Stimulated activated CD4-positive, alpha-beta T cell treated with anti-CD3 and anti-CD28 coated beads, Interleukin-2, amount 100 ng/mL, for 4 hours (primary cell): Measurements from ENCODE around the gene SMYD3.
"Not testable (repeated sequence)": the region's sequence is repeated elsewhere in the genome, so short reads cannot be mapped to it uniquely, and the experiment has no call there.

Experiments
- DNase-seq: peaks from one replicate; pipeline ENCODE4 v3.0.0-alpha.2; 2020; ENCODE audit warnings: low read depth

Gene SMYD3

DNA sequence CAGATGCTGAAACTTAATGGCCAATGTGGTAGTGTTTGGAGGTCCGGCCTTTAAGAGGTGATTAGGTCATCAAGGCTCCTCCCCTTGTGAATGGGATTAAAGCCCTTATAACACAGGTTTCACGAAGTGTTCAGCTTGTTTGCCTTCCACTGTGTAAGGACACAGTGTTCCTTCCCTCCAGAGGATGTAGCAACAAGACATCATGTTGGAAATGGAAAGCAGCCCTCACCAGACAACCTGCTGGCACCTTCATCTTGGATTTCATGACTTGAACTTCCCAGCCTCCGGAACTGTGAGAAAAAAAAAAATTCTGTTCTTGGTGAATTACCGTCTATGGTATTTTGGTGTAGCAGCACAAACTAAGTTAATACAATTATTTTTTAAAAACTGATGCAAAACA is 738.5 kb downstream of the SMYD3 start:
- DNase-seq: no peak

DNA sequence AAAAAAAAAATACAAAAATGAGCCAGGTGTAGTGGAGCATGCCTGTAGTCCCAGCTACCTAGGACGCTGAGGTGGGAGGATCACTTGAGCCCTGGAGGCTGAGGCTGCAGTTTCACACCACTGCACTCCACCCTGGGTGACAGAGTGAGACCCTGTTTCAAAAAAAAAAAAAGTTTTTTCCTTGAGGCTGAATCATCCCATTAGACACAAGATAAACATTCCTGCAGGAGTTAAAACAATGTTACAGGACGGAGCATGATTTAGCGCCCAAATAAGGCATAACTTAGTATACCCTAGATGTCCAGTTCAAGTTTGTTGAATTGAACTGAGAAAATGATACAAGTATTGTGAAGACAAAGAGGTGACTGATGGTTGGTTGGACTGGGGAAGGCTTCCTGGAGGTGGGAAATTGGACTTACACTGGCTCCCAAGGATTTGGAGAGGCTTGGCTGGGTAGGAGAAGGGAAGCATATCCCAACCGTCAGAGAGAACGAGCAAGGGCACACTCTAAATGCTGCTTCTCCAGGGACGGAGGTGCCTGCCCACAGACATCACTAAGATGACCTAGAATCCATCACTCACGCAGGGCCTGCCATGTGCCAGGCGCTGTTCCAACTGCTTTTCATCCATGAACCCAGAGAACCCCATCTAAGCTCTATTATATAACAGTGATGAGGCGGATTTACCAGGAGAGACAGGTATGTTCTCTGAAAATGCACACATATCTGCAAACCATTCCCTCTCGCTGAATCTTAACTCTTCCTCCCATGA is 741.7 kb downstream of the SMYD3 start:
- no peak for DNase-seq

DNA sequence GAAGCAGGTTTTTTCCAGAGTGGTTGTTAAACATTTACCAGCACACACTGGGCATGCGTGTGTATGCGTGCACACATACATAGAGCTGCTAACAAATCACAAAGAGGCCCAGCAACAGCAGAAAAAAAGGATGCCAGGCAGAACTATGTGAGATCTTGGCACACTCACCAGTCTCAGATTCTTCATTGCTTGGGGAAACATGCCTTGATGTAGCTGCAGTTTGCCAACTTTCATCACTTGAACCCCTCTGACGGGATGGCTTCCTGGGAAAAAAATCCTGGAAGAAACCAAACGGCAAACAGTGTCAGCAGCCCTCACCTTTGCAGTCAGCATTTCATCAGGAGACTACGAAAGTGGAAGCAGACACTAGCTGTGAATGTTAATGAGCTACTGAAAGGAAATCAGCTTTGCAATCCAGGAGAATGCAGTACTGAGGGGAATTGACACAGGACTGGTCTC is 743.2 kb downstream of the SMYD3 start:
- no peak for DNase-seq

DNA sequence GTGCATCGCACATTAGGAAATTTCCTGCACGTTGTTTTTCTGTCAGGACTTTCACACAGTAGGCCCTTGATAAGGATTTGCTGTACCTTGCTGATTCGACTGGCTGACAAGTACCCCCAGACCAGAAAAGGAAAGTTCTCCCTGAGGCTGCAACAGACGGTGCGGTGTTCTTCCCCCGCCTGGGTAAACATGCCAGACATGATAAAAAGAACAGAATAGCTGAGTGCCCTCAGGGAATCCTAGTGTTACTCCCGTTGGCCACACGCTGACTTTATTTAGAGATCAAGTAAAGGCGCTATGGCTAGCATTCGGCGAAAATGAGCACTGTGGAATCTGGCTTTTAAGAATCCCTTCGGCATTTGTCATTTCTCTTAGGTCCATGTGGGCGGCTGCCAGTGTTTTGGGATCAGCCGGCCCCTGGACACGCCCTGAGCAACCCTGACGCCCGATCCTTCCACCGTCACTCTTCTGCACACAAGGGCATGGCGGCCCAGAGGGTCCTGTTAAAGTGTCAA is 744.6 kb downstream of the SMYD3 start:
- DNase-seq: no peak

DNA sequence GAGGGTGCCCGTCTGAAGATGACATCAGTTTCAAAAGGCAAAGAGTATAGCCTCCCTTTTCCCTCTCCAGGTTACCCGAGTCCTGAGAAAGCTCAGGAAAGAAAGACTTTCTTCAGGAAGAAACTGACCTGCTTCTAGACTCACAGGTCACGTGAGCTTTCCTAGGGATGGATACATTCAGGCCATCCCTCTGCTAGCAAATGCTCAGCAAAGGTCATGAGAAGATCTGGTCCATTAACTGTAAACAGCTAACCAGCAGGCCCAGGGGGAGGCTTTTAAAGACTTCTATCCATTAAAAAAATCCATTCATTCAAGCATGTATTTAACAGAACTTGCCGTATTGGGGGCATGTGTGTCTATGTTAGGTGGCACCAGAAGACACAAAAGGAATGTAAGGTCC is 746.8 kb downstream of the SMYD3 start:
- no peak for DNase-seq

DNA sequence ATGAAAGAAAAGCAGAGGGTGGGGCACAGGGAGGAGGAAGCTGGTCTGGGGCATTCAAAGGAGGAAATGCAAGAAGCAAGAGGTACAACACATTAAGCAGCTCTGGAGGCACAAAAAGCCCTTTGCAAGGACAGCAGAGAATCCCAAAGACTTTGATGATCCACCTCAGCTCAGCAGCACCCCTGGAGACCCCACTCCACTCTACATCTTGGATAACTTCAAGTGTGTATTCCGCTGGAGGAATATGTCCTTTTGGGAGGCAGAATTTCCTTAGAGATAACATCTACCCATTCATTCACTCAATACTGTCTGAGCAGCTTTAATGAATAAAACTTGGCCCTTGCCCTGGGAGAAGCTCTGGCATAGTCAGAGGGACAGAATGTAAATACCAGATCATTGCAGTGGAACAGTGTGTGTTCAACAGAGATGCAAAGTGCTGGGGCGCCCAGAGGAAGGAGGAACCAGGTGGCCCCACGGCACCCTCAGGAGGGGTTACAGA is 752.6 kb downstream of the SMYD3 start:
- DNase-seq: no peak

DNA sequence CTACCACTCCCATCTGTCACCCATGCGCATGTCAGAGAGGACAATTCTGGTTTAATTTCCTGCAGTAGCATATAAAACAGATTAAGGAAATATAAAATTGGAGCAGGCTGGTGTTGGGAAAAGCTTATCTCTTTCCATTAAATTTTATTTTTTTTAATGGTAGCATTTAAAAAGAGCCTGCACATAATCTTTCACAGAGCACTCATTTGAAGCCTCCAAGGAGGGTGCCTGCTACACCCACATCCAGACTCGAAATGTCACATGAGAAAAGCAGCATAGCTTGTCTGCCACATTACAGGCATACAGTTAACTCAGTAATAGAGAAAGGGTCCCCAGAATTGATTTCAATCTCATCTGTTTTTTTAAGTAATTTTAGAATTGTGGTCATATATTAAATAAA is 753.3 kb downstream of the SMYD3 start:
- DNase-seq: no peak

DNA sequence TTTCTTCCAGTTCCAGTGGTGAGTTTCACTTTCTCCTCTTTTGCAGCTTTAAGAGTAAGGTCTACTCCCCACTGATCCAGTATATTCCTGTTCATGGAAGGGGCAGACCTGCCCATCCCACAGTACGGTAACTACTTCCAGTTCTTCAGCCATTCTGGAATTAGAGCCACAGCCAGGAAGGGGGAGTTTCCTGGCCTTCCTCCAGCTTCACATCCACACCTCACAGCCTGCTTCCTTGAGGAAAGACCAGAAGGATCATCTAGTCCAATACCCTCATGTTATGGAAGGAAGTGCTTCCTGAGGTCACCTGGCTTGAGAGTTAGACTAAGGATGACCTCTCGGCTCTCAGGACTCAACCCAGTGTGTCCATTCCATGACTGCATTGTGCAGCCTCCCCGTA is 754.5 kb downstream of the SMYD3 start:
- DNase-seq: no peak

DNA sequence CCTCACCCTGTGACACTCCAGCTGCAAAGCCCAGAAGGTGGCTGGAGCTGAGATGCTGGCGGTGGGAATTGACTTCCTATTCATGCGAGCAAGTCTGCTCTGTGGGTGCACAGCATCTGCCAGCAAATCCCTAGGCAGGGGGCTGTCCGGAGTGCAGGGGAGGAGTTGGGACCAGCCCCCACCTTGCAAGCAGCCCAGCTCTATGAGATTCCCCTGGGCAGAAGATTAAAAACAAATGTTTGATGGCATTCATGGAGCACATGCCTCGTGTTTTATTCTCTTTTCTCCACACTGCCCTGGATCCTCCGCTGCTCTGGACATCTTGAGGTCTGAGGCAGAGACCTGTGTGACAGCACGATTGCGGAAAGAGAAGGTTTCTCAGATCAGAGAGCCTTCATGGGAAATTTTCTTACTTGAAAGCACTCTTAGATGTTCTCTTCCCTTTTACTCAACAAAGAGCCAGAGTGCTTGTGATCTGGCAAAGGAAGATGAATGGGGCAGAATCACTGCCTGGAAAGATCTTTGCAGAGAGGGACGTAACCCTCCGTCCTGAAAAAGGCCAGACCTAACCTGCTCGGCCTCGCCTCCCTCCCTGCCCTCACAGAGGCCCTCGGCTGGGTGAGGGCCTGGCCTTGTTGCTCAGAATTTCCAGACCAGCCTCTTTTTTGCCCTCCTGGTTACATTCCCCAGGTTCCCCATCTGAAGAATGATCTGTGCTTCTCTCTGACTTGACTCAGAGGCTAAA is 755.2 kb downstream of the SMYD3 start:
- DNase-seq: no peak

DNA sequence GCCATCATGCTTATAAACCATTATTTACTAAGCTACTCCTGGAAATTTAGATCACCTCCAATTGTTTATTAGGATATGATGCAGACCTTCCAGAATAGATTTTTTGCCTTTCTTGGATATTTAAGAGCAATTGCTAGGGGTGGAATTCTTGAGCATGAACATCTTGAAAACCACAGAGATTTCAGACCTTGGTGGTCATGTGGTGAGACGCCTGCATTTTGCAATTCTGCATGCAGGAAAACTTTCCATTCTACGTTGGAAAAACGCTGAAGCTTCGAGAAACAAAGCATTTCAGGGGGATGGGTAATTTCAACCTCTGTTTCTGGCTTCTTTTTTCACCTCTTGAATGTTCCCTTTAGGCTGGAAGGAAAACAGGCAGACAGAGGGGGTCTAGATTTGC is 756.0 kb downstream of the SMYD3 start:
- DNase-seq: no peak

DNA sequence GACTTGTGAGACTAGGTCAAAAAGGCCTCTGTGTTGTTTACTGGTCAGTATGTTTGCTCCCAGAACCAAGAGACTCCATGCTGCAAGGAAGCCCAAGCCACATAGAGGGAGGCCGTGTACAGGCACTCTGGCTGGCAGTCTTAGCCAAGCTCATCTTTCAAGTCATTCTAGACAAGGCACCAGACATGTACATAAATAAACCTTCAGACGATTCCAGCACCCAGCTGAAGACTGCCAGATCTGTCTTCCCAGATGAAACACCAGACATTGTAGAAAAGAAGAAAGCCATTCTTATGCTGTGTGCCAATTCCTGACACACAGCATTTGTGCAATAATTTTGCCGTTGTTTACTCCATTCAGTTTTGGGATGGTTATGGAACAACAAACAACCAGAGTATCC is 756.8 kb downstream of the SMYD3 start:
- DNase-seq: no peak

DNA sequence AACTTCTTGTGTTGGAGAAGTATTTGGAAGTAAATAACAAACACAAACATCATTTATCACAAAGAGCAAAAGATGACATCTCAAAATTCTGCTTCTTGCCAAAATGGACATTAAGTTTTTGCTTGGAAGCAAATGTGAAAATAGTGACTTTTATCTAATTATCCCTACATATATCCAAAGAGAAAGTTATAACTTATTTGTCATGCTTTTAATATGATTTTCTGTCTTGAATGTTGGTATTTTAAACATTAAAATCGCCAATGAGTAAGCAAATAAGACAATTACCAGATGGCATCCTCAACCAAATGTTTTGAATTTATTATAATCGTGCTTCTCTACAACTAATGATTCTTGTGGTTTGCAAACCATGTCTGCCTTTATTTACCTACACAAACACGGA is 758.0 kb downstream of the SMYD3 start:
- no peak for DNase-seq

DNA sequence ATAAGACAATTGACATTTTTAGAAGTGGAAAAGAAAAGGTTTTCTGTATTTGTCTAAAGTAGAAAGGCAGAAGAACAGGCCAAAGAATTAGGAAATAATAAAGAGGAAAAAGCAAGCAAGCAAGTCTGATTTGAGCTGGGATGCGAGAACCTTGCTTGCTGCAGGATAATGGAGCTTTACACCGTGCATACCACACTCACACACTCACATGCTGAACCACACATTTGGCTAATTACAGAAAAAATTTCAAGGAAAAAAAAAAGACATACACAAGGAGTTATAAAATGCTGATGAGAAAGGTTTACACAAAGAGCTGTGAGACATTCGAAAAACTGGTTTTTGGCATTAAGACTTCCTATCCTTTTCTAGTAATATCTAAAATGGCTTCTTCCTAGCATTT is 758.4 kb downstream of the SMYD3 start:
- DNase-seq: no peak

DNA sequence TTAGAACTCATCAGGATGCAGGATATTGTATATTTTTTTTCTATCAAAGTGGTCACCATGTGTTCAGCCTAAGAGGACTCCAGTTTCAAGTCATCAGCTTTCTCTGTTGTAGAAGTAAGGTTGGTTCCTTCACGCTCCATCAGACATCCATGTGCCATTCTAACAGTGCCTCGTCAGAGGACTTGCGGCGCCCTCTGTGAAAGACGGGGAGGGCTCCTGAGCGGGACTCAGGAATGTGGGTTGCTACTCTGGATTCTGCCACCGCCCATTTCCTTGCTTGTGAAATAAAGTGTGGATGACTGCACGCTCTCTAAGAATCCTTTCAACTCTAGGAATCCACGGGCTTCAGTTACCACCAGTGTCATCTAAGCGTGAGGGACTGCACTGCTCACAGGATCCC is 758.8 kb downstream of the SMYD3 start:
- no peak for DNase-seq

DNA sequence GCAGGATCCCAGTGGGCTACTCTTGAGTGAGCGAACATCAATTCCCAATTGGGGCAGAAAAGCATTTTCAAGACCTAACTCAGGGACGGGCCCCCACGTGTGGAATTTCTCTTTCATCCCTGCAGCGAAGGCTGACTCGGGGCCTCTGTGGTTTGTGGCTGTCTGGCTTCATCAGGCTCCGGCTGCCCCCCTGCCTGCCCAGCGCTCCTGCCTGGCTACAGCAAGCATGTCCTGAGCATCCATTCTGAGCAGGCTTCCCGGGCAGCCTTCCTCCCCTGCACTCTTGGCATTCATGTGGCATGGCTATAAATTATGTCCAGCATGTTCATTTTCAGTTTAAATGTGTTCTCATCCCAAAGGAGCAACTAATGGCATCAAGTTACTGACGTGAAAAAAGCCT is 764.2 kb downstream of the SMYD3 start:
- DNase-seq: no peak

DNA sequence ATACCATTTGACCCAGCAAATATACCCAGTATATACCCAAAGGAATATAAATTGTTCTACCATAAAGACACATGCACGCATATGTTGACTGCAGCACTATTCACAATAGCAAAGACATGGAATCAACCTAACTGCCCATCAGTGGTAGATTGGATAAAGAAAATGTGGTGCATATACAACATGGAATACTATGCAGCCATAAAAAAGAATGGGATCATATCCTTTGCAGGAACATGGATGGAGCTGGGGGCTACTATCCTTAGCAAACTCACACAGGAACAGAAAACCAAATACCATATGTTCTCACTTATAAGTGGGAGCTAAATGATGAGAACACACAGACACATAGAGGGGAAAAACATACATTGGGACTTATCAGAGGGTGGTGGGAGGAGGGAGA is 766.7 kb downstream of the SMYD3 start:
- not testable (repeated sequence) for DNase-seq

DNA sequence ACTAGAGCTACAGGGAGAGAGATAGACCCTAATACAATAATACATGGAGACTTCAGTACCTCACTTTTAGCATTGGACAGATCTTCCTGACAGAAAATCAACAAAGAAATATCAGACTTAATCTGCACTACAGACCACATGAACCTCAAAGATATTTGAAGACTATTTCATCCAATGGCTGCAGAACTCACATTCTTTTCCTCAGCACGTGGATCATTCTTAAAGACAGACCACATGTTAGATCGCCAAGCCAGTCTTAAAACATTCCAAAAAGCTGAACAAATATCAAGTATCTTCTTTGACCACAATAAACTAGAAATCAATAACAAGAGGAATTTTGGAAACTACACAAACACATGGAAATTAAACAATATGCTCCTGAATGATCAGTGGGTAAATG is 776.3 kb downstream of the SMYD3 start:
- DNase-seq: no peak

DNA sequence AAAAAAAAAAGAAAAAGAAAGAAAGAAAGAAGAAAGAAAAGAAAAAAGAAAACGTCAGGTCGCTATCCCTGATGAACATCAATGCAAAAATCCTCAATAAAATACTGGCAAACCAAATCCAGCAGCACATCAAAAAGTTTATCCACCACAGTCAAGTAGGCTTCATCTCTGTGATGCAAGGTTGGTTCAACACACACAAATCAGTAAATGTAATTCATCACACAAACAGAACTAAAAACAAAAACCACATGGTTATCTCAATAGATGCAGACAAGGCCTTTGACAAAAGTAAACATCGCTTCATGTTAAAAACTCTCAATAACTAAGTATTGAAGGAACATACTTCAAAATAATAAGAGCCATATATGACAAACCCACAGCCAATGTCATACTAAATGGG is 779.0 kb downstream of the SMYD3 start:
- not testable (repeated sequence) for DNase-seq

DNA sequence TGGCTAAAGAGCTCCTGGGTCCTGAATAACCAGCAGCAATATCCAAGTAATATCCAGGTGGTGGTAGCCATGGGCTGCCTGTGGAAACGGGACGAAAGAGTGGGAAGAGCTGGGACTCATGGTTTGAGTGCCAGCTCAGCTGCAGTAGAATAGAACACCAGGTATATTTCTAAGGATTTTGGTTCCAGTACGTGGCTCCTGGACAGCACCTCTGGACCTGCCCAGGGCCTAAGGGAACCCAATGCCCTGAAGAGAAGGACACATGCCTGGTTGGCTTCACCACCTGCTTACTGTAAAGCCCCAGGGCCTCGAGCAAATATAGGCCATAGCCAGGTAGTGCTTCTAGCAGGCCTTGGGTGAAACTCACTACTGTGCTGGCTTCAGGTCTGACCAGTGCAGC is 785.6 kb downstream of the SMYD3 start:
- DNase-seq: no peak

DNA sequence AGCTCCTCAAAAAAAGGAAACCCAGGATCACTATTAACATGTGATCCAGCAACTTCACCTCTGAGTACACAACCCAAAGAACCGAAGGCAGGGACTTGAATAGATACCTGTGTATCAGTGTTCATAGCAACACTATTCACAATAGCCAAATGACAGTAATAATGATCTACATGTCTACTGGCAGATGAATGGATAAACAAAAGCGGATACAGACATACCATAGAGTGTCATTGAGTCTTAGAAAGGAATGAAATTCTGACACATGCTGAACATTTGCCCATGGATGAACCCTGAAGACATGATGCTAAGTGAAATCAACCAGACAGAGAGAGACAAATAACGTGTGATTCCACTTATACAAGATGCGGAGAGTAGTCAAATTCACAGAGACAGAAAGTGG is 788.1 kb downstream of the SMYD3 start:
- no peak for DNase-seq

DNA sequence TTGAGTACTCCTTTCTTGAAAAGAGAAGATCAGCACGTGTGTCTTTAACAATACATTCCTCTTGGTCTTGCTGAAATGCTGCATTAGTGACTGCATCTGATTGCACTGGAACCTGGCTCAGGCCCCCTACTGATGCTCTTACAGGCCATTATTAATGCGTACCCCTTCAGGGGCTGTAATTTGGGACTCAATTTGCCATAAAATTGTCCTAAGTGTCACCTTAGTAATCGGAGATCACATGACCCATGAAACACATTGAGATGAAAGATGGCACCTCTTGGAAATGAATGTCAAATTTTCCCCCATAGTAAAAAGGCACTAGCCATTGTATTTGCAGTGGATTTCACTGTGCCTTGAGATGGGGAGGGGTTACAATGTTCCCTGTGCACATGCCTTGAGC is 789.0 kb downstream of the SMYD3 start:
- no peak for DNase-seq

DNA sequence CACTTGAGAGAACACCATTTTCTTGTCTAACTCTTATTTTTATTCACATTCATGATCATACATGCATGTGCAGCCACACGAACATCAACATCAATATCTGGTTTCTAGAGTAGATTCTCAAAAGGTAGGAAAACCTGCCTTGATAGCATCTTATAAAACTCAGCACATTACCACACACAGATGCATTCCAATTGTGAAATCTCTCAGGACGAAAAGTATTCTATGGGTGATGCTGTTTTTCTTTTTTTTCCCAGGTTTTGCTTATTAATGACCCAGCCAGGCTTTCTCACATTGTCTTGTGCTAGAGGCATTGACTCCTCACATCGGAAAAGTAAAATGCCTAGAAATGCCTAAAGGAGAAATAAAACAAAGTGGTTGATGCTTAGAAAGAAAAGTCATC is 789.5 kb downstream of the SMYD3 start:
- no peak for DNase-seq

DNA sequence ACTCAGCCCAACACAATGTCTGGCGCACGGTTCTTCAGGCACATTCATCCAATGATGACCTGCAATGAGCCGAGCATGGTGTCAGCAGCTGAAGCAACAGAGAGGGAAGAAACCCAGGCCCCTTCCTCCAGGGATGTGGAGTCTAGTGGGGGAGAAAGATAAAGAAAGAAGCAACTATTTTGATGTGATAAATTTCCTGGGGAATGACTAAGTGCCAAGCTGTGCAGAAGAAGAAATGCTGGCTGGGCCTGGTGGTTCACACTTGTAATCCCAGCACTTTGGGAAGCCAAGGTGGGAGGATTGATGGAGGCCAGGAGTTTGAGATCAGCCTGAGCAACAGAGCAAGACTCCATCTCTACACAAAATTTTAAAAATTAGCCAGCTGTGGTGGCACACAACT is 790.5 kb downstream of the SMYD3 start:
- DNase-seq: no peak
